Measurements from ENCODE around the gene ADAMTS3.
A peak's percentile ranks its signal among the peaks of the same experiment; 100 is the strongest.

Gene ADAMTS3

DNA sequence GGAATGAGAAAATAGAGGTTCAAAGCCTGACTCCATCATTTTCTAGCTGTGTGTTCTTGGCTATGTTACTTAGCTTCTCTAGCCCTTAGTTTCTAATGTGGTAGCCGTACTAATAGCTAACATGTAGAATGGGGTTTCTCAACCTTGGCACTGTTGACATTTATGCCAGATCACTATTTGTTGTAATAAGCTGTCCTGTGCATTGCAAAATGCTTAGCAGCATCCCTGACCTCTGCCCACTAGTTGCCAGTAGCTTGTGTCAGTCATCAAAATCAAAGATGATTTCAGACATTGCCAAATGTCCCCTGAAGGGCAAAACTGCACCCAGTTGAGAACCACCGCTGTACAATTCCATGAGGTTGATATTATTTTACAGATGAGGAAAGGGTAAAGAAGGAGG lies 18.3 kb upstream of the ADAMTS3 start:
- TF ChIP-seq, protein P1, sequence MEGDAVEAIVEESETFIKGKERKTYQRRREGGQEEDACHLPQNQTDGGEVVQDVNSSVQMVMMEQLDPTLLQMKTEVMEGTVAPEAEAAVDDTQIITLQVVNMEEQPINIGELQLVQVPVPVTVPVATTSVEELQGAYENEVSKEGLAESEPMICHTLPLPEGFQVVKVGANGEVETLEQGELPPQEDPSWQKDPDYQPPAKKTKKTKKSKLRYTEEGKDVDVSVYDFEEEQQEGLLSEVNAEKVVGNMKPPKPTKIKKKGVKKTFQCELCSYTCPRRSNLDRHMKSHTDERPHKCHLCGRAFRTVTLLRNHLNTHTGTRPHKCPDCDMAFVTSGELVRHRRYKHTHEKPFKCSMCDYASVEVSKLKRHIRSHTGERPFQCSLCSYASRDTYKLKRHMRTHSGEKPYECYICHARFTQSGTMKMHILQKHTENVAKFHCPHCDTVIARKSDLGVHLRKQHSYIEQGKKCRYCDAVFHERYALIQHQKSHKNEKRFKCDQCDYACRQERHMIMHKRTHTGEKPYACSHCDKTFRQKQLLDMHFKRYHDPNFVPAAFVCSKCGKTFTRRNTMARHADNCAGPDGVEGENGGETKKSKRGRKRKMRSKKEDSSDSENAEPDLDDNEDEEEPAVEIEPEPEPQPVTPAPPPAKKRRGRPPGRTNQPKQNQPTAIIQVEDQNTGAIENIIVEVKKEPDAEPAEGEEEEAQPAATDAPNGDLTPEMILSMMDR (conservative IDR thresholded peaks at IDR 0.05; ENCODE audit: low read length), result no peak
- no peak for DNase-seq (ENCODE audit: low read depth)
- no peak overlapping the region for H3K4me3 ChIP-seq (ENCODE audit: low read length)

DNA sequence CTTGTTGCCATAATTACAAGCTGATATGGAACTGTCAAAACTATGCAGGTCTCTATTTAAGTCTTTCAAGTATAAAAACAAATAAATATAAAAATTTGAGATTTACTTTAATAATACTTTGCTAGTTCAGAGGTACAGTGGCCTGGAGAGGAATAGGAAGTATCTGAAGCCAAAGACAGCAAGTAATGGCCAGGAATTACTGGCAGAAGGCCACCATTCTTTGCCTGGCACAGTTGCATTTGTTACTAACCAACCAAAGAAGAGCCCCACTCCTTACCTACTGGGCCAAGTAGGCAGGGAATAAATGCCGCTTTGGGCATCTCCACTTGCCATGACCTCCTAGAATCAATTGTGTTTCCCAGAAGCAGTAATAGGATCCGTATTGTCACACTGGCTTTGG lies 13.8 kb upstream of the ADAMTS3 start:
- TF ChIP-seq, protein P1 (conservative IDR thresholded peaks at IDR 0.05; ENCODE audit: low read length), result no peak
- no peak for DNase-seq (ENCODE audit: low read depth)
- H3K4me3 ChIP-seq (ENCODE audit: low read length), result no peak overlapping the region

DNA sequence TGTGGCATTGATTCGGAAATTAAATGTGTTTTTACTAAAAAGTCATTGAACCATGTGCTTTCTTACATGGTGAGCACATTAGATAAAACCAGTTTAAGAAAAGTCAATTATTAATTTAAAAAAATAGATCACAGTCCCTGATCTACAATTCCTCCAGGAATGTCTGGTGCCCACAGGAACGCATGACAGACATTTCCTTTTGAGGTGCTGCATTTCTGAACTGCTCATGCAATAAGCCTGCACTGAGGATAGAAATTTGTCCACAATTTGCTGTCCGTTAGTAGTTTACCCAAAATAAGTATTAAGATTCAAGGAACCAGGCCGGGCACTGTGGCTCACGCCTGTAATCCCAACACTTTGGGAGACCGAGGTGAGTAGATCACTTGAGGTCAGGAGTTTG lies 8.2 kb upstream of the ADAMTS3 start:
- TF ChIP-seq, protein P1 (conservative IDR thresholded peaks at IDR 0.05; ENCODE audit: low read length), result no peak
- DNase-seq (ENCODE audit: low read depth), result no peak
- H3K4me3 ChIP-seq (ENCODE audit: low read length), result no peak overlapping the region

DNA sequence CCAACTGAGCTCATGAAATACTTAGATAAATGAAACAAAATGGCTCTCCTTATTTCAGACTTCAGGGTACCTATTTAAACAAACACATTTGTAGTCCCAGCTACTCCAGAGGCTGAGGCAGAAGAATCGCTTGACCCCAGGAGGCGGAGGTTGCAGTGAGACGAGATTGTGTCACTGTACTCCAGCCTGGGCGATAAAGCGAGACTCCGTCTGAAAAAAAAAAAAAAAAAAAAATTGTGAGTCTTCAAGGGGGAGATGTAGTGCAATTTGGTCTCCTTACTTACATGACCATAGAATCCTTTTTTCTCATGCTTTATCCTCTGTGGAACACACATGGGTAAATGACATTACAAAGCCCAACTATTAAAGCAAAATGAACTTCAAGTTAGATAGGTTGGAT lies 2.3 kb upstream of the ADAMTS3 start:
- TF ChIP-seq, protein P1 (conservative IDR thresholded peaks at IDR 0.05; ENCODE audit: low read length), result no peak
- H3K4me3 ChIP-seq (ENCODE audit: low read length), result no peak overlapping the region
- no peak for DNase-seq (ENCODE audit: low read depth)

DNA sequence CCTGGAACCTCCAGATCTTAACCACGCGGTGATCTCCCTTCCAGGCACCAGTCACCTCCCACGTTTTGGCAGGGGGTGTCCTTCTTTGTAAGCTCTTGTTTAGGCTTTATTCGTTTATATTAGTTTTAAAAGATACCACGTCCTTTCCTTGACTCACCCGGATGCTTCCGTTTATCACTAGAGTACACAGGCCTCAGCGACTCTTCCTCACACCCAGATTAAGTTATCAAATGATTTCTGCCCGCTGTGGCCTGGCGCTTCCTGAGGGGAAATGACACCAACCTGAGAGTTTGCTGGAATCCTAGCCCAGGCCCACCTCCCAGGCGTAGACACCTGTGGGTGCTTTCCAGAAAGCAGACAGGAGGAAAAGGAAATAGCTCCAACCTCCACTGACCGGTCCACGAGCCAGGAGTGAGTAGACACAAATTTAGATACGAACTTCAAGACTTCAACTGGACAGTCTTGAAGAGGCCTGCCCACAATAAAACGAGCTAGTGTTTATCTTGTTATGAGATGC lies 756 bp upstream of the ADAMTS3 start:
- peak overlapping the region; percentile 76 for H3K4me3 ChIP-seq (ENCODE audit: low read length)
- TF ChIP-seq, protein P1 (conservative IDR thresholded peaks at IDR 0.05; ENCODE audit: low read length), result no peak
- DNase-seq (ENCODE audit: low read depth), result no peak

DNA sequence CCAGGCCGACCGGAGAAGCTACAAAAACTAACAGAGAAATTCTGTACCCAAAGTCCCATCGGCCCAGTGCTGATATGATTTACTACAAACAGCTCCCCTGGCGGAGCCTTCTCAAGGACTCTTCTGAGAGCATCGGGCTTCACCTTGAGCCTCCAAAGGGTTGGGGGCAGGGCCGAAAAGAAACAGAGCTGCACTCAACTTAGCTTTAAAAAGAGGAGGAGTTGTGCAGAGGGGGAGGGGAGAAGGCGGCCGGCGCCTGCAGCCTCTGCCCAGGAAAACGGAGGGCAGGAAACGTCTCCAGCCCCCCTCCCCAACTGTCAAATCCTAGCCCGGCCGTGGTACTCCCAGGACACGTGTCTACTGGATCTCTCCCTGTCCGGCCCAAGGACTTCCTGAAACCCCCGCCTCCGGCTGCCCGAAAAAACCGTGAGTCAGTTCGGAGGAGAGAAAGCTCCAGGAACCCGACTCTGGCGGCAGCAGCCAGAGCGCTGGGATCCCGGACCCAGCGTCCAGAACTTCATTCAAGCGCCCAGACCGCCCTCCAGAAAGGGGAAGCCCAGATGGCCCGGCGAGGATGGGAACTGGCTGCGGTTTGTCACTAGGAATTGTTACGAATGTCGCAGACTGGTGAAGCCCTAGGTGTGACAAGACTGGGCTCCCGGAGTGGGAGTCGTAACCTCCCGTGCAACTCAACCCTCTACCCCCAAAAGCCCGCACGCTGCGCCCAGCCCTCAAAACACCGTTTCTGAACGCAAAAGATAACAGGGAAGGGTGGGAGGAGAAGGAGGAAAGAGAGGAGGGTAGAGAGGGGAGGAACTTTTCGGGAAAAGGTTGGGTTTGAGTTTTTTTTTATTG lies 973 bp downstream of the ADAMTS3 start:
- H3K4me3 ChIP-seq (ENCODE audit: low read length), result peak overlapping the region; percentile 76
- peak; percentile 47 for DNase-seq (ENCODE audit: low read depth)
- TF ChIP-seq, protein P1 (conservative IDR thresholded peaks at IDR 0.05; ENCODE audit: low read length), result peak; percentile 33

DNA sequence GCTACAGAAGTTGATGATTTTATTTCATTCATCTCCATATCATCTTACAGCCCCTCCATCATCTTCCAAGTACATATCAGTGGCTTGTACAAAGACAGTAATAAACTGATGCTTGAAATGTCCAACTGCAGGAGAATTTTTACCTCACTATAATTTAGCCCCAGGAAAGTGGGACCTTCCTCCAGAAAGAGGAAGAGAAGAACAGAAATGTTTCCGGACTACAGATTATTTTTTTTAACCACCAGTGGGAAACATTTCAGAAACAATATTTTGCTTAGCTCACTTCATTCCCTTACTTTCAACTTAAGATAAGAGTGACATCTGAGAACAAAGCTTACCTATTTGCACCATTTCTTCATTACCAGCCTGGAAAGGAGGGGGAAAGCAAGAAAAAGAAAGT lies 2.0 kb downstream of the ADAMTS3 start:
- TF ChIP-seq, protein P1 (conservative IDR thresholded peaks at IDR 0.05; ENCODE audit: low read length), result no peak
- no peak for DNase-seq (ENCODE audit: low read depth)
- H3K4me3 ChIP-seq (ENCODE audit: low read length), result no peak overlapping the region
